Activated CD4-positive, alpha-beta T cell treated with anti-CD3 and anti-CD28 coated beads, Interleukin-2, amount 50 U/mL, for 16 hours (primary cell): Measurements from ENCODE around the gene HMGB1.
"Not testable (repeated sequence)": the region's sequence is repeated elsewhere in the genome, so short reads cannot be mapped to it uniquely, and the experiment has no call there.

ENCODE experiments used
- DNase-seq: peaks from one replicate; pipeline ENCODE4 v3.0.0-alpha.2; 2020

HMGB1 gene

DNA sequence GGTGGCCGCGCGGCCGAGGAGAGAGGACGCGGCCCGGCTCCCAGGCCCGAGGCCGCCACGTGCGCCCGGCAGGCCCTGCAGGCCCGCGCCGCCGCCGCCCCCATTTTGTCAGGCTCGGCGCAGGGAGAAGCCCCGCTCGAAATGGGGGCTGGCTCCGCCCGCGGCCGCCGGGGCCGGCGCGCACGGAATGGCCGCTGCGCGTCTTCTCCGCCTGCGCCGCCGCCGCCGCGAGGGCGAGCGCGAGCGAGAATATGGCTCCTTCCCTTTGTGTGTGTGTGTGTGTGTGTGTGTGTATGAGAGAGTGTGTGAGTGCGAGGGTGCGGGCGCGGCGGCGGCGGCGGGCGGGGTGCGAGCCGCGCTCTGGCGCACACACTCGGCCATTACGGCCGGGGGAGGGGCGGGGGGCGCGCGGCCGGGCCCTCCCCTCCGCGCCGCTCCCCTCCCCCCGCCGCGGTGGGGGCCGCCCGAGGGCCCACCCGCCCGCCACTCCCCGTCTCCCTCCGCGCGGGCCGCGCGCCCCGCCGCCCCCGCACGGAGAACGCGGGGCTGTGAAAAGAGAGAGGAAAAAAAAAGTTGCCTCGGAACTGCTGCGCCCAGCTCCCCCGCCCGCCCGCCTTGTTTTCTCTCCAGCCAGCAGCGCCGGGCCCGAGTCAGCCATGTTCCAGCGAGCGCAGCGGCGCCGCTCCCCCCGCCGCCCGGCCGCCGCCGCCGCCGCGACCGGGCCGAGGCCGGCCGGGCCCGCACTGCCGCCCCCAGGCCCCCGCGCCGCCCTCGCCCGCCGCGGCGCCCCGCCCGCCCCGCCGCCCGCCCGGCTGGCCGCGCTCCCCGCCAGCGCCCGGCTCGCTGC lies 1.0 kb downstream of the HMGB1 start:
- DNase-seq, result peak; percentile 62

DNA sequence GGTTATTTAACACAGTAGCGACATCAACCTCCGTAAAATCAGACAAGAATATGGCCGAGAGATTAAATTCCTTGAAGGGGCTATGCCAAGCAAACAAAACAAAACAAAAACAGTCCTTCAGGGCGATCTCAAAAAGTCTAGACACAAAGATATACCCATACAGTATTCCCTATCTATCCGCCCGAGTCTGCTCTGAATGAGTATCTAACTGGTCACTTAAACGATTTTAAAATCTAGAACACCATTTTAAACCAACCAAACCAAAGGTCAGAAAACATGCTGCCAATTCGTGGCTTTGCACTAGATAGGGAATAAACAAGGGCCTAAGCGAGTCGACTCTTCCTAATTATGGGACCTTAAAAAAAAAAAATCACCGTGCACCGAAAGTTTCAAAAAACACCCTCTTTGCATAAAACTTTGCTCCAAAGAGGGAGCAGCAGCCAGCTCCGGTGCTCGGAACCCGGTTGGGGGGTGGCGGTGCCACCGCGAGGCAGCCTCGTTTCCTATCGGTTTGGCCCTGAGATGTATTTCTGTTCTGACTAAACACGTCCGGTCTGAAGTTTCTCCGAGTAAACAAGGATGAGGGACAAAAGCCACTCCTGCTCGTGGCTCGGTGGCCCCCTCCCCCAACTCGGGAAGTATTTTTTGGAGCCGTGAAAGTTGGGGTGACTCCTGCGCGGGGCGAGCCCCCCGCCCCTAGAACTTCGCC lies 1.8 kb downstream of the HMGB1 start:
- peak; percentile 91 for DNase-seq

DNA sequence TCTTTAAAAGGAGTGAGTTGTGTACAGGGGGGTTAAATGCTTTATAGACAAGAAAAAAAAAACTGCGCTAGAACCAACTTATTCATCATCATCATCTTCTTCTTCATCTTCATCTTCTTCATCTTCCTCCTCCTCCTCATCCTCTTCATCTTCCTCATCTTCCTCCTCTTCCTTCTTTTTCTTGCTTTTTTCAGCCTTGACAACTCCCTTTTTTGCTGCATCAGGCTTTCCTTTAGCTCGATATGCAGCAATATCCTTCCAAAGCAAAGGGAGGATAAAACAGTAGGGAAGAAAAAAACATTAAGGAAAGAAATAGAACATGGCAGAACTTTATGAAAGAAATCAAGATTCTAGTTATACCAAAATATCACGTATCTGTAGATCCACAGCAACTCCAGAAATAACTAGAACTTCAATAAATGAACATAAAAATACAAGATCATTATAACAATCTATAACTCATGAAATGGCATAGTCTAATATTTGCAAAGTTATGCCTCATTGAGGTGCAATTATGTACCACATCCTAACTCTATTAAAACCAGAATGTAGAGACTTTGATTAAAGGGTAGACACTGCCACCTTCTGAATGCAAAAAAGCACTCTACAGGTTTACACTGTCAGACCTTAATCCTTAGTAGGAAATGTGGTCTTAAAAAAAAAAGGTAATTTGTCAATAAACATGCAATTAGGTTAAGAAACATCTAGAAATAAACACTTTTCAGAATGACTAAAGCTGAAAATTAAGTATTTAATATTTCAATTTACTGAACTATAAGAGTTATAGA lies 4.3 kb downstream of the HMGB1 start:
- not testable (repeated sequence) for DNase-seq

DNA sequence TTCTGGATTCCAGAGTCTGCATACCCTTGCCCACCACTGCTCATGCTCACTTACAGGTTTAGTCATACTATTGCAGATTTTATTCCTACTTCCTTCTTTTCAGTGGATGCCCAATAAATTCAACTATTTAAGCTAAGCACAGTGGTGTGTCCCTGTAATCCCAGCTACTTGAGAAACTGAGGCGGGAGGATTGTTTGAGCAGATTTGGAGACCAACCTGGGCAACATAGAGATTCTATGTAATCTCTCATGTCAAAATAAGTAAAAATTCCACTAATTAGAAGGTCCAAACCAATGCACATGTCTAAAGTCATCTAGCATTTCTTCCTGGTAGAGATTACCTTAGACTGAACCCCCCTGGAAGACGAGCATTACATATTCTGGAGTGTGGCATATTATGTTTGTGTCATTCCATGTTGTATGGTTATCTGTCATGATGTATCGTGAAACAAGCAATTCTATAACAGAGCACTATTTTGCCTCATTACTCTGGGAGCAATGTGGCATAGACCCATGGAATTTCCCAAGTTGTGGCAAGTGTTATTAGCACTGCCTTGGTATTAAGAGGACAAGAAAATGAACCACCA lies 8.3 kb downstream of the HMGB1 start:
- DNase-seq, result no peak

DNA sequence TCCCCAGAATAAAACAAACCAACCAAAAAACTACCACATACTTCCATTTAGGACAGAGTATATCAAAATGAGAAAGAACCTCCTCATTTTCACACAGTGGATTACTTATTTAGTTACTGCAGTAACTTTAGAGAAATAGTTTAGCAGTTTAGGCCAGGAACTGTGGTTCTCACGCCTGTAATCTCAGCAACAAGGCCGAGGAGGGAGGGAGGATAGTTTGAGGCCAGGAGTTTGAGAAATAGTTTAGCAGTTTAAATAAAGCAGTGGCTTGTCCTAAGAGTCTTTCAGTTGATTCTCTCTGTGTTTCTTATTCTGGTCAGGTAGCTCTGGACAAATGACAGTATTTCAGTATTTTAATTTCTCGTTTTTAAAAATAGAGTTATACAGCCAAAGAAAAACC lies 9.4 kb downstream of the HMGB1 start:
- DNase-seq, result no peak

DNA sequence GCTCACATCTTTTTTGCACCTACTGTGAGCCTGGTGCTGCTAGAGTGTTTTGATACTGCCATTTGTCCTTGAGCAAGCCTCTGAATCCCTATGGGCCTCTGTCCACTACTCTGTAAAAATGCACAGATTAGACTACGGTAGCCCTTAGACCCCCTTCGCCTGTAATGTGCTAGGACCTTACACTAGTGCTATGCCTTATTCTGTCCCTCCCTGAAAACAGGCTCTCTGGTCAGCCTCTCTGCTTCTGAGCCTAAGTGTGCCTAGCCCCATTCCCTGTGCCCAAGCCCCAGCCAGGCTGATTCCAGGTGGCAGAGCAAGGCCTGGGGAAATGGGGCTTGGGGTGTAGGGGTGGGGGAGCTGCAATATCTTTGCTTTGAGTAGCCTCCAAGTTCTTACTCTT lies 10.7 kb downstream of the HMGB1 start:
- no peak for DNase-seq

DNA sequence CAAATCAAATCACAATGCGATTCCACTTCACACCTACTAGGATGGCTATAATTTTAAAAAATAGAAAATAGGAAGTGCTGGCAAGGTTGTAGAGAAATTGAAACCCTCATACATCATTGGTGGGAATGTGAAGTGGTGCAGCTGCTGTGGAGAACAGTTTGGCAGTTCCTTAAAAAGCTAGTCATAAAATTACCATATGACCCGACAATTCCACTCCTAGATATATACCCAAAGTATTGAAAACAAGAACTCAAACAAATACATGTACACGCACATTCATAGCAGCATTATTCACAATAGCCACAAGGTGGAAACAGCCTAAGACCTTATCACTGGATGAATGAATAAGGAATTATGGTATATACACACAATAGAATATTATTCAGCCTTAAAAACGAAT lies 12.0 kb downstream of the HMGB1 start:
- no peak for DNase-seq

DNA sequence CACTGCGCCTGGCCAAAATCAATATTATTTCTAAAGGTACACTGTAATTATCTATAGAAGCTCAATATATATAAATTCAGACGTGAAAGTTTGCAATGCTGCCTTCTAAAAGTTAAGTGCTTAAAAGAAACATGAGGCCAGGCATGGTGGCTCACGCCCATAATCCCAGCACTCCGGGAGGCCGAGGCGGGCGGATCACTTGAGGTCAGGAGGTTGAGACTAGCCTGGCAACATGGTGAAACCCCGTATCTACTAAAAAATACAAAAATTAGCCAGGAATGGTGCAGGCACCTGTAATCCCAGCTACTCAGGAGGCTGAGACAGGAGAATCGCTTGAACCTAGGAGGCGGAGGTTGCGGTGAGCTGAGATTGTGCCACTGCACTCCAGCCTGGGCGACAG lies 14.3 kb downstream of the HMGB1 start:
- DNase-seq, result not testable (repeated sequence)

DNA sequence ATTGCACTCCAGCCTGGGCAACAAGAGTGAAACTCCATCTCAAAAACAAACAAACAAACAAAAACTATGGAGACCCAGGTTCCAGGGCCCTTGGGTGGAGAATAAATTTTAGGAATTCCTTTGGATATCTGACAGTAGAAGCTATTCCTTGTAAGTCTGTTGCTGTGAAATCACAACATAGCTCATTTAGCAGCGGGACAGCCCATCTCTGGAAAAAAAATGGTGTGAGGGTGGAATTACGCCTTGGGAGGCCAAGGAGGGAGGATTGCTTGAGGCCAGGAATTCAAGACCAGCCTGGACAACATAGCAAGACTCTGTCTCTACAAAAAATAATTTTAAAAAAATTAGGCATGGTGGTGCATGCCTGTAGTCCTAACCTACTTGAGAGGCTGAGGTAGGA lies 15.7 kb downstream of the HMGB1 start:
- no peak for DNase-seq

DNA sequence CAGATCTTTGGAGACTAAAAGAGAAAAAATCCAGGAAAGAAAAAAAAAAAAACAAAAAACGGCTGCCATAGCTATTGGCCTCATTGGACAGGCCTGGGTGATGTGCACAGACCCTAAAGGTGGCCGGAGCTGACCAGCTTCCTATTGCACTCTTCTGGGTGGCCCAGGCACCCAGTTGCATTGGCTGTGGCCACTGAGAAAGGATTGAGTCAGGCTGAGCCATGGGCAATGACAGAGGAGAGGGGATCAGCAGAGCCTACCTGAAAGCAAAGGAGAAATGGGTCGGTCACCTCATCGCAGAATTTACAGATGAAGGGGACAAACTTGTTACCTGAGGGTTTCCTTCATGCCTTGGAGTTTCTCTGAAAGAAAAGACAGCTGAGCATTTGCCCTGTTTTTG lies 17.3 kb downstream of the HMGB1 start:
- no peak for DNase-seq

DNA sequence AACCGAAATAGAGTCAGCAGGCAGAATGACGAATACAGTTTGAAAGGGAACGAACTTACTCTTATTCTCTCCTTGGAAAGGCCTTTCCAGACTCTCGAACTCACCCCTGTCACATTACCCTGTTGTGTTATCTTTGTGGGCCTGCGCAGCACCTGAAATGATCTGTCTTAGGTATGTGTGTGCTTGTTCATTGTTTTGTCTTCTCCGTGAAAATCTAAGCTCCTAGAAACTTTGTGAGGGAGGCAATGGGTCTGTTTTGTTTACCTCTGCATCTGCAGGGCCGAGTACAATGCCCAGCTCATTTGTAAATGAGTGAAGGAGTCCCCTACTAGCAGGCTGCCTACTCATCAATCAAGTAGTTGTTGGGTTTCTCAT lies 19.6 kb downstream of the HMGB1 start:
- no peak for DNase-seq

DNA sequence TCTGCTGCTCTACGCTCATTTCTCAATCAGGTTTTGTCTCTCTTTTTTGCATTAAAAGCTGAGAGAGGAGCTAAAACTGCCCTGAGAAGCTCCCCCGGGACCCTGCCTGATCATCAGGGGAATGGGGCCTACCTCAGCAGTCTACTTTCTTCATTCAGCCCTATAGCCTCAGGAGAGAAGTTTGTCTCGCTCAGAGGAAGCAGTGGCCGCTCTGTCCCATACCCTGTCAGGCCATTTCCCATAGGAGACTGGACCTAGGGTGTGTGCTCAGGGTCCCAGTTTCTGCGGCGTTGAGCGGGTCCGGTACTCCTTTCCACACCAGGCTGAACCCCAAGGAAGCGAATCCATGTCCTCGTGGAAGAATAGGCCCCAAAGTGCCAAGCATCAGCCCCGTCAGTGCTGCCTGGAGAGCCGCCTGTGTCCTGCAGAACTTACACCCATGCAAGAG lies 21.8 kb downstream of the HMGB1 start:
- no peak for DNase-seq

DNA sequence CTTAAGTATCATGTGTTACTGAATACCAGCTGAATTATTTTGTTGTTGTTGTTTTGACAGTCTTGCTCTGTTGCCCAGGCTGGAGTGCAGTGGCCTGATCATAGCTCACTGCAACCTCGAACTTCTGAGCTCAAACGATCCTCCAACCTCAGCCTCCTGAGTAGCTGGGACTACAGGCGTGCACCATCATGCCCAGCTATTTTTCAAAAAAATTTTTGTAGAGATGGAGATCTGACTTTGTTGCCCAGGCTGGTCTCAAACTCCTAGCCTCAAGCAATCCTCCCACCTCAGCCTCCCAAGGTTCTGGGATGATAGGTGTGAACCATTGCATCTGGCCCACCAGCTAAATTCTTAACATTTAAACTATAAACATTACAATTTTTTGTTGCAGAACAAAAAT lies 22.2 kb downstream of the HMGB1 start:
- not testable (repeated sequence) for DNase-seq

DNA sequence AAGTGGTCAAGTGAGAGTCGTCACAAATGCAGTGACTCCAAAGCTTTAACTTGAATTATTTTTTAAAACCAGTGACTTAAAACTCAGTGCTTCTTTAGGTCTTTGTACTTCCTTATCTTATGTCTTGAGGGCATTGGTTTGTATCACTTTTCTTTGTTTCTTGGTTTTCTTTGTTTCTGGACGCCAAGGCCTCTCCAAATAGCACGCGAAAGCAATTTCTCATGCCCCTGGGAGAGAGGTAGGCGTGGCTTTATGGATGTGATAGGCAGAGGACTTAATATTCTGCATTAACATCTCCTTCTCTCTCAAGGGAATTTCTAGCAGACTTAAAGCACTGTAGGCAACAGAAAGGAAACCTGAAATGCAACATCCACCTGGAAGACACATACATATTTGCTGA lies 22.8 kb downstream of the HMGB1 start:
- no peak for DNase-seq

DNA sequence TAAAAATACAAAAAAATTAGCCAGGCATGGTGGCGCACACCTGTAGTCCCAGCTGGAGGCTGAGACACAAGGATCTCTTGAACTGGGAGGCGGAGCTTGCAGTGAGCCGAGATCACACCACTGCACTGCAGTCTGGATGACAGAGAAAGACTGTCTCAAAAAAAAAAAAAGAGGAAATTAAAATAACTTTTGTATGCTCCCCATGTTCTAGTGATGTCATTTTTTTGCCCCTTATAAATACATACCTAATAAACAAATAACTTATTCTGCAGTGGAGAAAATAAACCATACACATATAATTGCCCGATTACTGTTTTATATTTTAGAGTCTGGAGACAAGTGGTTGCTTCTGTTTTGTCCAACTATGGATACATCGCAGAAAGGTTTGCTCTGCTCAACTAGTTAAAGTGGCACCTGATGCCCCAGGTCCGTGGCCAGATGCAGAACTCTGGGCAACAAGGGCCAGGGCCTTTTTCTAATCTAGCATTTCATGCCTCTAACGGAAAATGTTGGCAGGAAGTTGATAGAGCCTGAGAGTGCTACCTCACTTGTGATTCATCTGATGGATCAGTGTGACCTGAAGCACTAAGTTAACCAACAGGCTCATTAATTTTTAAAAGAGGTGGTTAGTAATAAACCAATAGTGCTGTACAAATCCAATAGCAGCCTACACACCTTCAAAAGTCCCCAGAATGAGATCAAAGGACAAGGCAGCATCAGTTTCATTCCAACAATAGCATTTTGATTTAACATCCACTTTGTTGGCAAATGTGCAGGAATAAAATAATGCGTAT lies 24.6 kb downstream of the HMGB1 start:
- DNase-seq, result no peak

DNA sequence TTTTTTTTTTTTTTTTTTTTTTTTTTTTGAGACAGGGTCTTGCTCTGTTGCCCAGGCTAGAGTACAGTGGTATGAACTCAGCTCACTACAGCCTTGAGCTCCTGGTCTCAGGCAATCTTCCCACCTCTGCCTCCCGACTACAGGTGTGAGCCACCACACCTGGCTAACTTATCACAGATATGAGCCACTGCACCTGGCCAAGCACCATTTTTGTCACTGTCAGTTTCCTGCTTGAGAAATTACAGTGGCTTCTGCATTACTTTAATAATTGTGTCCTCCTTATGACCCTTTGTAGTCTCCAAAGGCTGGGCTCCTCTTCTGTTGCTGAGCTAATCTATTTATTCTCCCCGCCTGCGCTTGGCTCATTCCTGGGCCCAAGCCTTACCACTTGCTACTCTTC lies 27.4 kb downstream of the HMGB1 start:
- DNase-seq, result no peak

DNA sequence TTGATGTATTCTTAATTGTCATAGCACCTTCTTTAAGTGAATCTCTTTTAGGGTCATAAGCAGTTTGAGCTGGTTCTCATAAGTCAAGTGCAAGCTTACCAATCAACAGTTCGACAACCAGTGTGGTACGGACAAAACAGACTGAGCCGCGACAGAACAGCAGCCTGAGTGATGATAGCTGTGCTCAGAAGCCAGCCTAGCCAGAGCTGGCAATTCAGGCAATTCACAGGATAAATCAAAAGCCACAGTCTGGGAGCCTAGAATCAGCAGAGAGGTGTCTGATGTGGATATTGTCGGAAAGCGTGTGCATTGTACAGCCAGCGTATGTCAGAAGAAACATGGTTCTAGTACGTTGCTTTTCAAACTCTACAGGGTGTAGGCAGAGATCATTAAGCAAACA lies 28.6 kb downstream of the HMGB1 start:
- no peak for DNase-seq

DNA sequence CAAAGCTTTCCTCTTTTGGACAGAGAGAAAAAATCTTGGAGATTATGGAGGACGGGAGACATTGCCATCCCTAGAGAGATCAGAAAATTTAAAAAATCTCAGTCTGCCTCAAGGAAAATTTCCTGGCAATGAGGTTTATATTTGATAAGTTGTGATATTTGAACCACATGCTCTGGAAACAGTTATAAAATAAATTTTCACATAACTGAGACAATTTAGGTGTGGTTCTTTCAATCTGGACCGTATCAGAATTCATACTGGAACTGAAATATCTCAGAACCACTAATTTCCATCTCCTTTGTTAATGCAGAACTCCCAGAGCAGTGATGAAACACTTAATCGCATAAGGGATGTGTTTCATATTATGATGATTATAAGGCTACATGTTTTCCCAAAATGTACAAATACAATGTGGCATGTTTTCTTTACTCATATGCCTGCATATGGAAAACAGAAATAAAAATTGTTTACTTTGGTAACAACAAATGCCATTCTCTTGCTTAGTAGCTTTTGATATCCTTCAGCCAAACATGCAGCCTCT lies 29.8 kb downstream of the HMGB1 start:
- no peak for DNase-seq

DNA sequence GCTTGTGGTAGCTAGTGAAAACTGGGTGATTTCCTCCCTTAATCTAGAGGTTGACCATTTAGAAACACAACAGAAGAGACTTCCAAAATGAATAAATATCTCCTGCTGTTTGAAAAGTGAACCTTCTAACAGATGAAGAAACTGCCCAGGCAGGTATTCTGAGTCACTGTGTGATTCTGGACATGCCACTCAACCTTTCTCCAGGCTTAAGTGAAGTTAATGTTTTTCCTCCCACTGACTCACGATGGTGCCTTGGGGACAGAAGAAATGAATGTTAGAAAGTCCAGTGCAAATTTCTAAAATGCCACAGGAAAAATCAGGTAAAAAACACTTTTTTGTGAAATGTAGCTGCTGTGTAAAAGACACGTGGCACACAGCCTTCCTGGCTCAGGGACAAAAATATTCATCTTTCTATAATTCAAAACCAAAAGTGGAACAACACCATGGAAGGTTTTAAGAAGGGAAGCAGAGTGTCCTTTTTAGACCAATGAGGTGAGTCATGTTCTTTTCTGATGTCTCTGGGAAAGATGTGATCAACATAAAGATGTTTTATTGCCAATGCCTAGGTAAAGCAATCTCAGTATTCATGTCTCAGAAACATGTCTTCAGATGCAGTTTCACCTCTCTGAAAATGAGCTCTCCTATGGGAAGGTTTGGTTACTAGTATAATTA lies 34.3 kb downstream of the HMGB1 start:
- peak; percentile 25 for DNase-seq

DNA sequence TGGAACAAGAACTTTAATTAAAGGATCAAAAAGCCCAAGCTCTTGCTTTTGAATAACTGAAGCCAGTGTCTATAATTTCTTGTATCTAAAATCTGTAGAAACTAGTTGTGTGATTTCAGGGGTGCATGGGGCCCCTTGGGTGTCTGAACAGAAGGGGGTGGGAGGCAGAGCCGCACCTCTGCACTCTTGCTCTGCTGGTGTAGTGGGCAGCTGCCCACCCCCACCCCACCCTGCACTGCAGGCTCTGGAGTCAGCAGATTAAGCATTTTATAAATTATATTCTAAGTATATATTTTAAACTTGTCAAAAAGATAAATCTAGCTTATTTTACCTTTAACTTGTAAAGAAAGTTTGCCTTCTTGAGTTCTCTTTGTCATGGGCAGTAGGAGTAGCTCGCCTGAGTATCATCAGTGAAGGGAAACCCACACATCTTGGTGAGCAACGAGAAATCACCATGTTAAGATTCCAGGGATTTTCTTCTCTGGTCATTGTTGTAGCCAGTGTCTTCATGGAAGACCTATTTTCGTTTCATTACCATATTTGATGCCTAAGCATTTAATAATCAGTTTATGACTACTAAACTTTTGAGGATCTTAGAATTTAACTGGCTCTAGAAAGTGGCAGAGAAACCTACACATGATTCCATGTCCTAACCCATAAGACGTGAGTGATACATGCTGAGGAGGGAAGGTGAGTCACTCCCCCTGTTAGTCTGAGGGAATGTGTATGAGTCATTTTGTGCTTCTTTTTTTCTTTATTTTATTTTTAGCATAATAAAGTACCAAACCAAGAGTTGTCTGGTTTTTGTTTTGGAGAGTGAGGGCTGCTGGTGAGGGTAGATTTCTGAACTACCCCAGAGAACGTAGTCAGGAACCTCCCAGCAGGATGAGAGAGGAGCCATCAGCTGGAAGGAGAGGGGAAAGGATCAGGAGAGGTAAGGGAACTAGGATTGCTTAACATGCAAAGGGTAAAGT lies 35.7 kb downstream of the HMGB1 start:
- DNase-seq, result peak; percentile 77
